AG04449 (cell line): ENCODE measurements around the gene E2F7.

Experiments used
- CTCF ChIA-PET: fragments of 350-600 bp; formaldehyde crosslinking; extraction: SDS; loops from one replicate; lab custom pipeline; 2021; ENCODE audit warnings: antibody characterized with exemption; lab: Yijun Ruan, JAX
- POLR2A ChIA-PET: fragments of 400-600, 350-600 bp; formaldehyde crosslinking; extraction: SDS; loops from one replicate; lab custom pipeline; 2020; ENCODE audit warnings: antibody characterized with exemption, inconsistent platforms; lab: Yijun Ruan, JAX
- DNase-seq: peaks from one replicate; pipeline ENCODE4 v3.0.0-alpha.2; 2010; ENCODE audit warnings: low read depth, low spot score
- H3K4me3 ChIP-seq: 2 replicates; pipeline ENCODE4 v1.5.1; 2011; ENCODE audit warnings: low read depth, mild to moderate bottlenecking, control low read depth, low read length
- CTCF ChIP-seq: IDR thresholded peaks from one replicate; pipeline ENCODE4 v1.5.1; 2011; ENCODE audit warnings: mild to moderate bottlenecking, moderate library complexity, low read length, control low read depth, inconsistent platforms; ENCODE audit not compliant: insufficient read depth; ENCODE audit errors: missing control alignments

E2F7 gene

GRCh38 chr12:77065361-77066204 lies at the start of gene E2F7:
TSS of gene E2F7 (minus strand) at chr12:77065569. CDS start at chr12:77064635, 934 bp downstream.
- POLR2A ChIA-PET: no interaction called here
- no peak for TF ChIP-seq CTCF
- DNase-seq: no peak
- H3K4me3 ChIP-seq: peak within 1 kb of the TSS; percentile 73
- CTCF ChIA-PET: interaction anchor here (2.4 kb wide), 1 partner anchor 16 kb away, joined by 20 read pairs; no protein-coding TSS in a partner anchor

GRCh38 chr12:77113971-77114370 lies 48.6 kb upstream of the E2F7 start:
- CTCF ChIA-PET: no interaction called here
- no peak for DNase-seq
- no peak overlapping the region for H3K4me3 ChIP-seq
- POLR2A ChIA-PET: no interaction called here
- no peak for TF ChIP-seq CTCF

GRCh38 chr12:77108707-77109106 lies 43.3 kb upstream of the E2F7 start:
- DNase-seq: no peak
- no peak overlapping the region for H3K4me3 ChIP-seq
- POLR2A ChIA-PET: no interaction called here
- no peak for TF ChIP-seq CTCF
- CTCF ChIA-PET: interaction anchor here (0.7 kb wide), 1 partner anchor 283 kb away, joined by 3 read pairs; no protein-coding TSS in a partner anchor

GRCh38 chr12:77107121-77107520 lies 41.8 kb upstream of the E2F7 start:
- no peak for DNase-seq
- no peak overlapping the region for H3K4me3 ChIP-seq
- no peak for TF ChIP-seq CTCF
- ChIA-PET CTCF (interaction anchor here (0.7 to 0.9 kb wide), 2 partner anchors 12 to 579 kb away, joined by 3 to 4 read pairs; no protein-coding TSS in a partner anchor), POLR2A (no interaction called here)

- ChIA-PET CTCF (interaction anchor here (0.9 to 1.1 kb wide), 3 partner anchors 14 to 48 kb away, joined by 3 read pairs; no protein-coding TSS in a partner anchor), POLR2A (no interaction called here)
- H3K4me3 ChIP-seq: no peak overlapping the region
- no peak for TF ChIP-seq CTCF
- DNase-seq: no peak
Observed at GRCh38 chr12:77104792-77105191, 39.4 kb upstream of the E2F7 start.

- CTCF ChIA-PET: interaction anchor here (0.9 to 1.1 kb wide), 3 partner anchors 14 to 48 kb away, joined by 3 read pairs; no protein-coding TSS in a partner anchor
- no peak for TF ChIP-seq CTCF
- H3K4me3 ChIP-seq: no peak overlapping the region
- POLR2A ChIA-PET: no interaction called here
- DNase-seq: no peak
Observed at GRCh38 chr12:77104286-77104685, 38.9 kb upstream of the E2F7 start.
